Hematopoietic multipotent progenitor cell treated with erythropoietin and hydrocortisone succinate and interleukin-3 and kit ligand, for 17 days (in vitro differentiated cells): ENCODE results near the gene SYT1.
"Not testable (repeated sequence)": the region's sequence is repeated elsewhere in the genome, so short reads cannot be mapped to it uniquely, and the experiment has no call there.

Source experiments
- DNase-seq: peaks from one replicate; pipeline ENCODE4 v3.0.0-alpha.2; 2015; ENCODE audit warnings: low spot score

SYT1 gene

DNA sequence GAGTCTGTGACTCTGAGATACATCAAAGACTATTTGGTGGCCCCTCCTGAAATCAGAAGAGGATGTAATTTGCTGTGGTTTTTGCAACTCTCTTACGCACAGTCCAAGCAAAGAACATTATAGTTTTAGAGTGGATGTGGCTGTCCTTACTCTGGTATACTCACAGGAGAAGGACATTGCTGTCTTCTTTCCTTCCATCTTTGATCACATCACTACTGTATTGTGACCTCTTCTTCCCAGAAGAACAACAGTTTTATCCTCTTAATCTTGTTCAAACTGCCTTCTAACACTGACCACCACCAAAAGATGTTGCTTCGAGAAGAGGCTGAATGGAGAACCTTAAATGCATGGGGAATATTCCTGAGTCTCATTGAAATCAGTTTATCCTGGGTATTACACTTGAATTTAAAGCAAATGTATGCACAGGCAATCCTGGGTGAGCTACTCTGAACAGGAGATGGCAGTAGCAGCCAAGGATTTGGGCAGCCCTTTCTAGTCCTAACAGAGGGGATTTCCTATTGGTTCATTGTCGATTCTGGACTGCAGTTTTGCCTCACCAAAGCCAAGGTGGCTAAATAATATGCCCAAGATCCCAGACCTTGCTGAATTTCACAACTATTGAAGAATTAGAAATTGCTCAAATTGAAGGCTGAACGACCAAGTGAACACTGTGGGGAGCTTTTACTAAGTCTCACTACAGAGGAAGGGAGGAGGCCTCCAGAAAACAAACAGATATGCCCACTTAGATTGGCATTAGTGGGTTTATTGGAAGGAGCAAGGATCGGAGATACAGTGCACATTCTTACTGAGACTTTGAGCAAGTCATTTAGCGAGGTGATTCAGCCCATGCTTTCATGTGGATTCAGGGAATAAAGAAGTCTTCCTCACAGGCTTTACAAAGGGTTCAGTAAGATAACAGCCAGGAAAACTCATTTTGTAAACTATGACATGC lies 543.4 kb downstream of the SYT1 start:
- no peak for DNase-seq

DNA sequence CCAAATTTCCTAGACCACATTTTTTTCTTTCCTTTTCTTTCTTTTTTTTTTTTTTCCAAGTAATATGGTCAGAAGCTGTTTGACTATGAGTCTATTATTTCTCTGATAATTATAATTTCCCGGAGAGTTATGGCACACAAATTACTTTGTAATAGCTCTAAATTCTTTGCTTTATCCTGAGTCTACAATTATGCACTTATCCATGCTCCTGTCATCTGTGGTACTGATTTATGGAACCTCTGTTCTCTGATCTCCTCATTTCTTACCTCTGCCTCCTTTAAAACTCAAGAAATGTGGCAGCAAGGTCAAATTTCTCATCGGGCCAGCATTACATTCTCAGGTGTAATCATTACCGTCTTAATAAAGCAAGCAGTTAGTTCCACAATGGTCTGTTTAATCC lies 544.1 kb downstream of the SYT1 start:
- no peak for DNase-seq

DNA sequence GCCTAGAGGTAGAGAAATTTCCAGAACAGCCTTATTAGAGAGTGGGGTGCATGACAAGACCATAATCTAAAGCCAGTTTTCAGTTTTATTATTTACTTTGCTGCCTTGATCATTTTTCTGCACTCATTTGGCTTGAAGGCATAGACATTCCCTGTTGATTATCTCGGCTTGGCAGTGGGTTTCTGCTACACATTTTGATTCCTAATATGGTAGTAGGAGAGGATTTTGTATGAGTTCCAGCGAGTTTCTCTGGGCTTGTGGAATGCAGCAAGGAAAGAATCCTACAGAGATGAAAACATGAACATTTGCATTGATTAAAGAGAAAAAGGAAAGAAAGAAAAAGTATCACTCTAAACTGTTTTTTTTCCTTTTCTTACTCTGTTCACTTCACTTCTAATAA lies 545.0 kb downstream of the SYT1 start:
- DNase-seq = no peak

DNA sequence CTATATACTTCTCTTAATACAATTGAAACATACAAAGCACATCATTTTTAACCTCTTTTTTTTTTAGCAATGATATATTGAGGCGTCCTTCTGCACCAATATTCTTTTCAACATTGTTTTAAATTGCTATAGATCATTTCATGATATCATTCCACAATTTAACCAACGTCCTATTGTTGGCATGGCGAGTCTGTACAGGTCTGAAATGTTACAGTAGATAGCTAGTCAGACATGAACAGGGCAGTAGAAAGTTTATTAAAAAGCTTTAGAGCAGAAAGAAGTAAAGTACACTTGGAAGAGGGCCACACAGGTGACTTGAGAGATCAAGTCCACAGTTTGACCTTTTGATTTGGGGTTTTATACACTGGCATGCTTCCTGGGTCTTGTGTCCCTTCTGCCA lies 547.2 kb downstream of the SYT1 start:
- no peak for DNase-seq

DNA sequence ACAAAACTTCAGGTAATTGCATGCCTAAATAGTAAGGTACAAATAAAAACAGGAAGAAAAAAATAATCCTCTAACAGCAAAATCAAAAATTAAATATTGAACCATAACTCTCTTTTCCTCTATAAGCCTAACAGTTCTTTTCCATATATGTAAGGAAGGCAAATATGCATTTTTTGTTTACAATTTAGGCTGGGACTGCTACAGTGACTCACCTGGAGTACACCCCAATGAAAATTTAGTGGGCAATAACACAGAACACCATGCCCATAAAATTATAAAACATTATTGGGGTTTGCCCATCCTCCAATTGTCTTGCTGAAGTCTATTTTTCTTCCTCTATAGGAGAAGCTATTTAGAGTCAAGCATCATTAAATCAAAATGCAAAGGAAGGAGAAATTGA lies 549.2 kb downstream of the SYT1 start:
- no peak for DNase-seq

DNA sequence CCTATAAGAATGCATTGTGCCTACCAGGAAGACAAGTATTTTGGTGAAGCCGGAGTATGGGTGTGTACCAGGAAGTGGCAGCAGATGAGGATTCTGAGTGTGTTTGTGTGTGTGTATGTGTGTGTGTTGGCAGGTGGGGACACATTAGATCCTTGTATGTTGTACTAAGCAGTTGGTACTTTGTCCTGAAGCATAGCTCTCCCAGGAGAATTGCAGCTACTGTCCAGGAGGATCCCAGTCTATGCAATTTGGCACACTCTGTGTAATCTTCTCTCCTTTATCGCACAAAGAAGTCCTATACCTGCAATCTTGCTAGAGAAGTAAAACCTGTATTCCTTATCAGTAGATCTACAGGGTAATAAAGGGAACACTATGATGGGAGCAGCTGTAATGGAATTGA lies 549.7 kb downstream of the SYT1 start:
- DNase-seq = no peak

DNA sequence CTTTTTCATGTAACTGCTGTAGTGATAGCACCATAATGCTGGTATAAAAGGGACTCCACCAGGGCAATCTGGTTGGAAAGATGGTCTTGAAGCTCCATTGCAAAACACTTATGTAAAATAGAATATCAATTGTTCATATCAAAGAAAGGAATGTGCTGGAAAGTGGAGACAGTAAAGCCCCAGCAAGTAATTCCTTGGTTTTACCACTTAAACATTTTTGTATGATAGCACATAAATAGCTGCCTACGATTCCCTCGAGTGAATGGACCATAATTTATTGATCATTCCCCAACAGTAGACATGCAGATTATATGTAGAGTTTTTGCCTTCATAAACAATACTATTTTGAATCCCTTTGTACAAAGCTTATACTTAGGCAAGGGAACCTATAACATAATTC lies 550.7 kb downstream of the SYT1 start:
- no peak for DNase-seq

DNA sequence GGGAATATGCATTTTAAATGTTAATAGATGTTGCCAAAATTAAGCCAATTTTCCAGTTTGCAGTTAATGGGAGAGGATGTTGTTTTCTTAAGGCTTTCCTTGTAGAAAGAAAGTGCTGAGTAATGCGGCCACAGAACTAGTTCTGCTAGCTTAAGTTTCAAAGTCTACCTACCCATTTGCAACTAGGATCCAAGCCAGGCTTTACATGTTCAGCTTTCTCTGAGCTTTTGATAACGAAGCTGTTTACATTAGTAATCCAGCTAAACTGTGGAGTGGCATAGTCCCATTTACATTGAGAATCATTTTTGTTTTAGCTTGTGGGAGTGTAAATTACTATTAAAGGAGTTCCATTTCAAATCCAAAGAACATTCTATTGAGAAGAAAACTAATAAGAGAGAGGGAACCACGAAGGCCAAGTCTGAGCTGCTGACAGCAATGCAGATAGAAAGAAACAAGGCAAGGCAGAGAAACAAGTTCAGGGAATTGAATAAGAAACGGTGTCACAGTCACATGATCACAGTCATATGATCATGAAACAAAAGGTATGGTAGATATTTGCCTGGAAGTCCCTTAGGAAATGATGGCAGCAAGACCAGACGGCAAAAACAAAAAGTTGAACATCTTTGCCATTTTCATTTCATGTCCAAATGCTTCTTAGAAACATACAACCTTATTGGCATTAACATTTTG lies 551.3 kb downstream of the SYT1 start:
- no peak for DNase-seq

DNA sequence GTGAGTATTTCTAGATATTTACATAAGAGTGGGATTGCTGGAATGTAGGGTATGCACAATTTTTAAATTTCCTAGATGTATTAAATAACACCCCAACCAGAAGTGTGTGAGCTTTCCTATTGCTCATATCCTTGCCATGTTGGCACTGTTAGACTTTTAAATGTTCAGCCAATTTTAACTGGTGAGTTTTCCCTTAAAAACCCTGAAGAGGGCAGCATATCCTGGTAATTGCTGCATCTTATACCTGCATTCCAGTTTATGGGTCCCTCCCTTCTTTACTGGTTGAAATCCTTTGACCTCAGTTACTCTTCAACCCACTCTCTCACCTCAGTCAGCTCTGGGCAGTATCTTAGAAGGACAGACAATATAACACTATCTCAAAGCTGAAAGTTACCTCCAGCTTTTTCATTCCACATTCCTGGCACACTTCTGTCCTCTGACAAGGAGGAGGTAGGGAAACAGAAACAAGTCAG lies 555.6 kb downstream of the SYT1 start:
- DNase-seq = no peak

DNA sequence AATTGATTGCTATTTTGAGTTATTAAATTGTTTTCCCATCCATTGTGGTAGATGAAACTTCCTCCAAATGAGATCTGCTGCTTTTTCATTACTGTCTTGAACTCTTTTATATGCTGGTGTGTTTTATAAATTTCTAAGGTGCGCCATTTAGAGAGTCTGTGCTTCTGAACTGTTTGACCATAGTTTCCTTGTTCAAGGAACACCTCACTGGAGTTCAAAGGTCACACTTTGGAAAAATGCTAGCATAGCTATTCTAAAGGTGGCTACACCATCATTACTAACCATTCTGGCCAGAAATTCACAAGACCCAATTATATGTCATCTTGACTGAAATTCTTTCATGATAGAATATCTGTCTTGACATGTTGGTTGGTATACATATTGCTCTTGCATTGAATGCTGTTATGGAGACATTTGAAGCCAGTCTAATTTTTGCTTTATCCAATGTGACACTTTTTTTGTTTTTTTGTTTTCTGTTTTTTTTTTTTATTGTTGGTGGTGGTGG lies 556.7 kb downstream of the SYT1 start:
- no peak for DNase-seq

DNA sequence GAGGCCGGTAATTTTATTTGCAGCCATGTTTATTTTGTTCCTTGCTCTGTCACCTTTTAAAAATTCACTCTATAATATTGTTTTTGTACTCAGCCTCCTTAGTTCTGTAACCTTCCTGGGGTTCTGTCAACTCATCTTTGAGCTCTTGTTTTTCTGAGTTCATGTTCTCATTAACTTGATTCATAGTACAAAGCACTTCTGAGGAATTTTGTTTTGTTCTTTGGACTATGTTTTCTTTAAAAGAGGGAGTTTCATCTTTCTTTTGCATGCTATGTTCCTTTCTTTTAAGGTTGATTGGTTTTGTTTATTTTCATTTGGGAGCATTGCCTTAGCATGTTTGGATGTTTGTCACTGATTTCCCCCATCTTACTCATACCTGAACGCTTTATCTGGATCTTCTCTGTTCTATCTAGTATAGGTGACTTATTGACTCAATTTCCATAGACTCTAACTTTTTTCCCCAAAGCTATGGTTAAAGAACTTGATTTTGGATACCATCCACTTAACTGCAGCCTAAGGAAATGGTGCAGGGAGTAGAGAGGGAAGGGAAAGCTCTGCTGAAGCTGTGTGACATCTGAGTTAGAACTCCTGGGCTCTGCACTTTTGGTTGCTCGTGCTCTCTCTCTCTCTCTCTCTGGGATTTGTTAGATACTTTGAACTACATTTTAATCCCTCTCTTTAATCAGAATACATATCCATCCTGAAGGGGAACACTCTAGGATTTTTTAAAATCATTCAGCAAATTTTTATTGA lies 557.7 kb downstream of the SYT1 start:
- no peak for DNase-seq

DNA sequence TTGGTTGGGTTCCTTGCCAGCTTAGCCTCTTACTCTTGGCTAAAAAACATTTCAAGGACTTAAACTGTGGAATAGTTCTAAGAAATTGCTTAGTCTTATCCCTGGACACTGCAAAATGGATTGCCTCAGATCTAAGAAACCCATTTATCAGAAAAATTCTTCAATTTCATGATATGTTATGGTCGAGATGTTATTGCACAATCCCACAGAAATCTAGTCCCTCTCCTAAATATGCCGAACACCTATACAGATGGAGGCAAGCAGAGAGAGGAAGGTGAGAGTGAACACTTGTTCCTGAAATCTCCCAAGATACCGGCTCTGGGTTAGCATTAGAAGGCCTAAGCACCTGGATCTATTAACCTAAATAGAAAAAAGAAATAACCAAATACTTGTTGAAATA lies 559.0 kb downstream of the SYT1 start:
- no peak for DNase-seq

DNA sequence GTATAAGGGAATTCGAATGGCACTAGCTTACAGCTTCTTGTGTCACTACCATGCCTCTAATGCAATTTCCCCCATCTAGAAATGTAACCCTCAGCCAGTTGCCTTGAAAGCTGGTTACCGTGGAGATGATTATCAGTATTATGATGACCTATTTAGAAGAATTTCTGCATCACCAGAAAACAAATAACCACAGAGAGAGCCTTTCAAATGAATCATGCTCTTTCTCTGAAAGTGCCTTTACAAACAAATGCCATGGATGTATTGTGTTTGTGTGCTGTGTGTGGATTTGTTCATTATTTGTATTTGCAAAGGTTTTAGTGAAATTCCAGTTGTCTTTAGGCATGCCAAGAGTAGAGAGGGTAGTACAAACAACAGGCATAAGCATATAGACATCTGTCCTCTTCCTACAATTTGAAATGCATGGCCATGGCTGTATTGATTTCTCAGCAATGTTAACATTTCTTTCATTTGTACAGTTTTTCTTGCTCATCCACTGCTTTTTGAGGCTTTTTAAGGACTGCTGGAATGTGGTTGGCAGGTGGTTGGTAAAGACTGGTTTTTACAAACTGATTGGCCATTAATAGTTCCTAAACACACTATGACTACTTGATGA lies 559.6 kb downstream of the SYT1 start:
- no peak for DNase-seq

DNA sequence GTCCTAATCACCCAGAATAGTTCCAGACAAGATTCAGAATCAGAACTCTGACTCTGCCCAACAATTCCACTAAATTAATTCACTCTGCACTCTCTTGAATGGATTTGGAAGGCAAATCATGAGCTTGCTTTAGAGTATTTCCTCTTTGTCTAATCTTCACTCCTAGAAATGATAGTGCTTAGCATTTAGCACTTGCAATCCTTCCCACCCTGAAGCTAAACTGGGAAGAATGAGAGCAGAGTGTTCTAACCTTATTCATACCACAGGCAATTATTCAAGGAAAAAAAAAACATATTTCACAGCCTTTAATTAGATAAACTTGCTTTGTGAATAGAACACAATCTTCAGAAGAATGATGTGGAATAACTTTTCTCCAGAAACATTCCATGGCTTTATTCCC lies 561.5 kb downstream of the SYT1 start:
- no peak for DNase-seq

DNA sequence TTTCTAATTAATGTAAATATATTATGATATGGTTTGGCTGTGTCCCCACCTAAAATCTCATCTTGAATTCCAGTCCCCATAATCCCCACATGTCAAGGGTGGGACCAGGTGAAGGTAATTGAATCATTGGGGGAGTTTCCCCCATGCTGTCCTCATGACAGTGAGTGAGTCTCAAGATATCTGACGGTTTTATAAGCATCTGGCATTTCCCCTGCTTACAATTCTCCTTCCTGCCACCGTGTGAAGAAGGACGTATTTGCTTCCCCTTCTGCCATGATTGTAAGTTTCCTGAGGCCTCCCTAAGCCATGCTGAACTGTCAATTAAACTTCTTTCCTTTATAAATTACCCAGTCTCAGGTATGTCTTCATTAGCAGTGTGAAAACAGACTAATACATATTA lies 562.2 kb downstream of the SYT1 start:
- not testable (repeated sequence) for DNase-seq

DNA sequence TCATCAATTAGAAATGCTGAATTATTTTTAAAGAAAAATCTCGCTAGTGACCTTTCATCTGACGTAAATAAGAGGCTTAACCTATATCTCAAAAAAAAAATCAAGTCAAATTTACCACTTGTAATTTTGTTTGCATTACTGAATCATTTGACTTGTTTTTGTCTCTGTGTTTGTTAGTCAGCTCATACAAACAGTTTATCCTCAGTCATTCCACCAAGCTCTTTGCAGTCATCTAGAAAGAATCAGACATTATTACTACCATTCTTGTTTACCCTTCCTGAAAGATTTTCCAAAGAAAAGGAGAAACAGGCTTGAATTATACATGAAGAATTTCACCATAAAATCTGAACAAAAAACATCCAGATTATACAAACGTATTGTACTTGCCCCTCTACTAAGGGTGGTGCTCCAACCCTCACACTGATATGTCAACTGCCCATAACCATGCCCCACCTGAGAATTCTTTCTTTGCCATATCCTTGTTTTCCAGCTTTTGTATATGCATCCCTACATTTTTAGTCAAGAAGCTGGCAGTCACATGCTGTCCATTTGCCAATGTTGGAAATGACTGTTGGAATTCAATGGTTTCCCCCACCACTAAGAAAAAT lies 569.0 kb downstream of the SYT1 start:
- no peak for DNase-seq

DNA sequence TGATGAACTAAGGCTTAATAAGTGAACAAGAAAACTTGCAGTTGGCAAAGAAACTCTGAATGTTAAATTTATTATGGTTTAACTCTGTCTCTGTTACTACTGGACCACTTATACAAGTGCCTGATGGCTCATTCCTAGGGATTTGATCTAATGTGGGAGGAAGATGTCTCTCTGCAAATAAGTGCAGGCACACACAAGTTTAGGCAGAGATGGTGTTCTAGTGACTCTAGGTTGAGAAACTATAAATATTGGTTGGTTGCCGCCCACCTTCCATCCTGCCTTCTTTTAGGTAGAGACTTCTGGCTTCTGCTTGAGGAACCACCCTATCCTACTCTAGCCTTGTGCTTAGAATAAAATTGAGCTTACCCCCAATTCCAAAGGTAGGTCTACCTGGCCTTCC lies 570.0 kb downstream of the SYT1 start:
- no peak for DNase-seq

DNA sequence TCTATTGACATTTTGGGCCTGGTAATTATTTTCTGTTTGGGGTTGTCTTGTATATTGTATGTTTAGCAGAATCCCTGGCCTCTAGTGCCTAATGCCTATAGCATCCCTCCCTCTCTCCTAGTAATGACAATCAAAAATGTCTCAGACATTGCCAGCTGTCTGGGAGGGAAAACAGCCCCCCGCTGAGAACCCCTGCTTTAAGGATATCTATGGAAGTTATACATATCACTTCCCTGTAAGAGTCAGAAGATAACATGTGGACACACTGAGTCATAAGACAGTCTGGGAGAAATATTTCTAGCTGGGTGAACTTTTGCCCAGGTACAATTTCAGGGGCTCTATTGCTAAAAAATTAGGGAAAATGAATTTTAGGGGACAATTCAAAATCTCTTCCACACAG lies 571.2 kb downstream of the SYT1 start:
- no peak for DNase-seq

DNA sequence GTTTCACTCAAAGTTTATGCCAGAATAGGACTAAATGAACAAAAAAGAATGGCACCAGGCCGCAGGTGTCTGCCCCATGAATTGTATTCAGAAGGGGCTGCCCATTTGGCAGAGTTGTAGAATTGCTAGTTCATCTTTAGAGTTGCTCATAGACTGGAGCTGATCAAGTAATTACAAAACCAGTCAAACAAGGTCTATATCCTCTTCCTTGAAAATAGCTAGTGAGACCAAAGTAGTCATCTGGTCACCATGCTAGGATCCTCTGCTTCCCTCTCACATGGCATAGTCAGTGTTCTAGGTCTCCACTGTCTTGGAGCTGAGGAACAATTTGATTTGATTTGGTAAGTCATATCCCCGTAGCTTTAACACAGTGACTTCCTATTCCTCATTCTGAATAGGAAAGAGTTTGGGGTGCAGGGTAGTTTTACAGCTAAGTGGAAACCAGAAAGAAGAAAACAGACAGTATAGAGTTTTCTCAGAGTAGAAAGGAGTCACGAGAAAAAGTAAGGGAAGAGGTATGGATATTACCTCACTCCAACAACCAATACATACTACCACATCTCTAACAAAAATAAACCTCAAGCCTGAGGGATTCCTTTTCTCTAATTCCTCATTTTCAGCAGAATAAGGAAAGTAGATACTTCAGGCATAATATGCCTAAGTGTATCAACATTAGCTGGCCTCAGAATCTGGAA lies 574.1 kb downstream of the SYT1 start:
- no peak for DNase-seq

DNA sequence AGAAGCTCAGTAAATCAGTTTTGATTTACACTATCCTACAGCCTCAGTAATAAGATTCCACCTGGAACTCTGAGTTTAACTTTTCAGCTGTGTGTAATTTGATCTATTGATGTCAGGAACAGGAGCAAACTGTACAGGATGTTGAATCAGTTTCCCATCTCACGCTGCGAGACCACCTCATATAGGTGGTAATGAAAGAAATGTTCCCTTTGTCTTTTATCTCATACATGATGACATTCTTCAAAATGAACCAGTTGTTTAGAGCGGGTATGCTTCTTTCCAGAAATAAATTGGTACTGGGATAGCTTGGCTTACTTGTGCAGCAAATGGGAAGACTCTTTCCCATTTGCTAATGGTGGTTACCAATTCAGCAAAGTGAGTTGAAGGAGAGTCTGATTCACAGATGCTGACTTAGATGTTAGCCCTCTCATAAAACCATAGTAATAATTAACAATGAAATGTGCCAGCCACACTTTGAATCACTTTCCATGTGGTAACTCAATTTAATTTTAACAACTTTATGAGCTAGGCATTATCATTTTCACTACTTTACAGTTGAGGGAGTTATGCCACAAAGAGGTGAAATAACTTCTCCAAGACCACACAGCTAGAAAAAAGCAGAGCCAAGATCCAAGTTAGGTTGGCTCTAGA lies 574.7 kb downstream of the SYT1 start:
- DNase-seq = no peak
